Skeletal muscle satellite cell (primary cell): Measurements from ENCODE around the gene NT5C3A.

ENCODE experiments used
- H3K27me3 ChIP-seq: 2 replicates; pipeline ENCODE4 v1.7.0; 2013; ENCODE audit warnings: low read length; ENCODE audit not compliant: control insufficient read depth, insufficient read depth
- H3K36me3 ChIP-seq: 2 replicates; pipeline ENCODE4 v1.7.0; 2013; ENCODE audit warnings: mild to moderate bottlenecking, control low read depth, low read length; ENCODE audit not compliant: insufficient read depth
- H3K4me1 ChIP-seq: 2 replicates; pipeline ENCODE4 v1.7.0; 2013; ENCODE audit warnings: low read length; ENCODE audit not compliant: control insufficient read depth, insufficient read depth
- H3K4me2 ChIP-seq: 2 replicates; pipeline ENCODE4 v1.7.0; 2013; ENCODE audit warnings: mild to moderate bottlenecking, low read length
- H3K4me3 ChIP-seq: 2 replicates; pipeline ENCODE4 v1.7.0; 2013; ENCODE audit warnings: low read length
- H3K9ac ChIP-seq: 2 replicates; pipeline ENCODE4 v1.7.0; 2013; ENCODE audit warnings: mild to moderate bottlenecking, low read depth, low read length, moderate library complexity
- H3K9me3 ChIP-seq: replicated peaks from 2 replicates; pipeline ENCODE4 v1.7.0; 2013; ENCODE audit warnings: mild to moderate bottlenecking, control low read depth, low read length

The NT5C3A gene

GRCh38 chr7:33093266-33093665, 30.7 kb upstream of the NT5C3A start:
- H3K4me1 ChIP-seq = no peaks in the 10 kb centered on the region
- H3K9me3 ChIP-seq = no peaks in the 10 kb centered on the region
- peaks cover 41% of the 10 kb centered on the region for H3K36me3 ChIP-seq
- no peak overlapping the region for H3K4me3 ChIP-seq
- H3K27me3 ChIP-seq = no peaks in the 10 kb centered on the region
- no peak overlapping the region for H3K9ac ChIP-seq
- H3K4me2 ChIP-seq = no peak overlapping the region

- no peak overlapping the region for H3K4me3 ChIP-seq
- no peak overlapping the region for H3K4me2 ChIP-seq
- H3K36me3 ChIP-seq = peaks cover 30% of the 10 kb centered on the region
- H3K9me3 ChIP-seq = no peaks in the 10 kb centered on the region
- no peaks in the 10 kb centered on the region for H3K27me3 ChIP-seq
- H3K9ac ChIP-seq = no peak overlapping the region
- no peaks in the 10 kb centered on the region for H3K4me1 ChIP-seq
Measured at GRCh38 chr7:33091641-33092191, 29.1 kb upstream of the NT5C3A start.

- H3K9ac ChIP-seq = no peak overlapping the region
- H3K36me3 ChIP-seq = peaks cover 24% of the 10 kb centered on the region
- H3K4me2 ChIP-seq = no peak overlapping the region
- no peaks in the 10 kb centered on the region for H3K27me3 ChIP-seq
- no peaks in the 10 kb centered on the region for H3K4me1 ChIP-seq
- H3K4me3 ChIP-seq = no peak overlapping the region
- H3K9me3 ChIP-seq = no peaks in the 10 kb centered on the region
Measured at GRCh38 chr7:33091111-33091531, 28.5 kb upstream of the NT5C3A start.

GRCh38 chr7:33089142-33089541, 26.6 kb upstream of the NT5C3A start:
- no peak overlapping the region for H3K4me2 ChIP-seq
- H3K27me3 ChIP-seq = no peaks in the 10 kb centered on the region
- H3K4me3 ChIP-seq = no peak overlapping the region
- H3K9ac ChIP-seq = no peak overlapping the region
- no peaks in the 10 kb centered on the region for H3K4me1 ChIP-seq
- no peaks in the 10 kb centered on the region for H3K9me3 ChIP-seq
- peaks cover 12% of the 10 kb centered on the region for H3K36me3 ChIP-seq

GRCh38 chr7:33087858-33088257, 25.3 kb upstream of the NT5C3A start:
- Histone ChIP-seq H3K27me3 (no peaks in the 10 kb centered on the region), H3K4me3 (no peak overlapping the region), H3K36me3 (no peaks in the 10 kb centered on the region), H3K4me2 (no peak overlapping the region), H3K9ac (no peak overlapping the region), H3K9me3 (no peaks in the 10 kb centered on the region), H3K4me1 (no peaks in the 10 kb centered on the region)

- Histone ChIP-seq H3K4me3 (no peak overlapping the region), H3K4me2 (no peak overlapping the region), H3K4me1 (no peaks in the 10 kb centered on the region), H3K9me3 (no peaks in the 10 kb centered on the region), H3K27me3 (no peaks in the 10 kb centered on the region), H3K9ac (no peak overlapping the region), H3K36me3 (no peaks in the 10 kb centered on the region)
Measured at GRCh38 chr7:33087356-33087755, 24.8 kb upstream of the NT5C3A start.

GRCh38 chr7:33079763-33080690, 17.5 kb upstream of the NT5C3A start:
- Histone ChIP-seq H3K9ac (no peak overlapping the region), H3K27me3 (peaks cover 51% of the 10 kb centered on the region)

GRCh38 chr7:33079096-33079495, 16.5 kb upstream of the NT5C3A start:
- Histone ChIP-seq H3K27me3 (peaks cover 51% of the 10 kb centered on the region), H3K9me3 (no peaks in the 10 kb centered on the region), H3K4me2 (no peak overlapping the region), H3K36me3 (no peaks in the 10 kb centered on the region), H3K4me3 (no peak overlapping the region), H3K9ac (no peak overlapping the region), H3K4me1 (no peaks in the 10 kb centered on the region)

More at GRCh38 chr7:33079763-33080690, 17.5 kb upstream of the NT5C3A start:
- no peaks in the 10 kb centered on the region for H3K4me1 ChIP-seq
- no peaks in the 10 kb centered on the region for H3K36me3 ChIP-seq
- H3K9me3 ChIP-seq = no peaks in the 10 kb centered on the region
- H3K4me2 ChIP-seq = no peak overlapping the region
- no peak overlapping the region for H3K4me3 ChIP-seq

GRCh38 chr7:33076737-33077136, 14.2 kb upstream of the NT5C3A start:
- H3K4me3 ChIP-seq = no peak overlapping the region
- no peak overlapping the region for H3K4me2 ChIP-seq
- H3K9ac ChIP-seq = no peak overlapping the region
- peaks cover 8% of the 10 kb centered on the region for H3K4me1 ChIP-seq
- H3K9me3 ChIP-seq = no peaks in the 10 kb centered on the region
- H3K36me3 ChIP-seq = no peaks in the 10 kb centered on the region
- peaks cover 48% of the 10 kb centered on the region for H3K27me3 ChIP-seq

GRCh38 chr7:33075818-33076518, 13.4 kb upstream of the NT5C3A start:
- Histone ChIP-seq H3K4me2 (no peak overlapping the region), H3K9ac (no peak overlapping the region), H3K27me3 (peaks cover 44% of the 10 kb centered on the region), H3K9me3 (no peaks in the 10 kb centered on the region), H3K4me3 (no peak overlapping the region), H3K36me3 (no peaks in the 10 kb centered on the region), H3K4me1 (peaks cover 8% of the 10 kb centered on the region)

- Histone ChIP-seq H3K4me2 (no peak overlapping the region), H3K27me3 (peaks cover 29% of the 10 kb centered on the region), H3K4me3 (no peak overlapping the region), H3K36me3 (no peaks in the 10 kb centered on the region), H3K4me1 (peaks cover 8% of the 10 kb centered on the region), H3K9ac (no peak overlapping the region), H3K9me3 (no peaks in the 10 kb centered on the region)
Measured at GRCh38 chr7:33073243-33073642, 10.7 kb upstream of the NT5C3A start.
